Neutrophil (primary cell): ENCODE results near the gene ABHD17A.

Experiments used
- H3K27ac ChIP-seq: fragments of 200-600 bp; sonication (generic); 2 replicates; pipeline ENCODE4 v1.5.1; 2016; ENCODE audit warnings: mild to moderate bottlenecking, moderate library complexity
- H3K27me3 ChIP-seq: fragments of 200-600 bp; sonication (generic); 2 replicates; pipeline ENCODE4 v1.6.0; 2016; ENCODE audit warnings: mild to moderate bottlenecking
- H3K36me3 ChIP-seq: fragments of 200-600 bp; sonication (generic); 2 replicates; pipeline ENCODE4 v1.5.1; 2017
- H3K4me1 ChIP-seq, 2 experiments: fragments of 200-600 bp in 1 of 2; sonication (generic) in 1 of 2; 1 replicate in 1 of 2; 2 replicates in 1 of 2; pipeline versions ENCODE4 v1.5.1 to v1.6.1; 2013 to 2016; ENCODE audit warnings: low read depth in 1 of 2, low read length in 1 of 2, mild to moderate bottlenecking in 1 of 2, moderate library complexity in 1 of 2; ENCODE audit not compliant: control insufficient read depth in 1 of 2, insufficient read depth in 1 of 2
- H3K4me3 ChIP-seq, 2 experiments: fragments of 200-600 bp in 1 of 2; sonication (generic) in 1 of 2; 1 replicate in 1 of 2; 2 replicates in 1 of 2; pipeline ENCODE4 v1.5.1; 2013 to 2016; ENCODE audit warnings: low read depth in 1 of 2, low read length in 1 of 2, mild to moderate bottlenecking in 1 of 2, moderate library complexity in 1 of 2
- H3K9me3 ChIP-seq: fragments of 200-600 bp; sonication (generic); 2 replicates; pipeline ENCODE4 v1.5.1; 2016
- TF ChIP-seq, protein P1 (sequence below): fragments of 200-600 bp; sonication (generic); IDR thresholded peaks from 2 replicates; pipeline ENCODE4 v1.5.1; 2016; ENCODE audit warnings: antibody characterized with exemption

Gene ABHD17A

DNA sequence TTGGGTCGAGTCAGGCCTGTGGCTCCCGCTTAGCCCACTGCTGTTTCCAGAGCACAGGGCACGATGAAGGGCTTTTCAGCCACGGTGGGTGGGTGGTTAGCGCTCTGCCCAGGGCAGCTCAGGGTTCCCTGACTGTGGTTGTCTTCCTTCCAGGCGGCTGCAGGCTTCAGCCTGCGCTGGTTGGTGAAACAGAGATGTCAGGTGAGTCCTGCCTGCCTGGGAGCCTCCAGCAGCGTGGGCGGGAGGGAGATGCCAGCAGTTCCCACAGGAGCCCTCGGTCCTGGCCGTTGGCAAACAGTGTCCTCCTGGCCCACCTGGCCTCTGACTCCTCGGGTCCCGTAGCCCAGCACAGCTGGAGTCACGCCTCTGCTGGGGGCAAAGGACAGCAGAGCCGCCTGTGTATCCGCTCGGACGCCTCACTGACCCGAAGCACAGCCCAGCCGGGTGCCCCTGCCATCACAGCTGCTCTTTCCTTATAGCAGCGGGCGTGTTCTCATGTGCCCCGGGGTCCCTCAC lies 29.6 kb upstream of the ABHD17A start:
- Histone ChIP-seq H3K27me3 (peaks cover 2% of the 10 kb centered on the region), H3K4me1 (no peaks in the 10 kb centered on the region), H3K9me3 (no peaks in the 10 kb centered on the region), H3K27ac (no peak overlapping the region), H3K36me3 (peaks cover 14% of the 10 kb centered on the region), H3K4me3 (no peak overlapping the region)
- TF ChIP-seq, protein P1, sequence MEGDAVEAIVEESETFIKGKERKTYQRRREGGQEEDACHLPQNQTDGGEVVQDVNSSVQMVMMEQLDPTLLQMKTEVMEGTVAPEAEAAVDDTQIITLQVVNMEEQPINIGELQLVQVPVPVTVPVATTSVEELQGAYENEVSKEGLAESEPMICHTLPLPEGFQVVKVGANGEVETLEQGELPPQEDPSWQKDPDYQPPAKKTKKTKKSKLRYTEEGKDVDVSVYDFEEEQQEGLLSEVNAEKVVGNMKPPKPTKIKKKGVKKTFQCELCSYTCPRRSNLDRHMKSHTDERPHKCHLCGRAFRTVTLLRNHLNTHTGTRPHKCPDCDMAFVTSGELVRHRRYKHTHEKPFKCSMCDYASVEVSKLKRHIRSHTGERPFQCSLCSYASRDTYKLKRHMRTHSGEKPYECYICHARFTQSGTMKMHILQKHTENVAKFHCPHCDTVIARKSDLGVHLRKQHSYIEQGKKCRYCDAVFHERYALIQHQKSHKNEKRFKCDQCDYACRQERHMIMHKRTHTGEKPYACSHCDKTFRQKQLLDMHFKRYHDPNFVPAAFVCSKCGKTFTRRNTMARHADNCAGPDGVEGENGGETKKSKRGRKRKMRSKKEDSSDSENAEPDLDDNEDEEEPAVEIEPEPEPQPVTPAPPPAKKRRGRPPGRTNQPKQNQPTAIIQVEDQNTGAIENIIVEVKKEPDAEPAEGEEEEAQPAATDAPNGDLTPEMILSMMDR: no peak

DNA sequence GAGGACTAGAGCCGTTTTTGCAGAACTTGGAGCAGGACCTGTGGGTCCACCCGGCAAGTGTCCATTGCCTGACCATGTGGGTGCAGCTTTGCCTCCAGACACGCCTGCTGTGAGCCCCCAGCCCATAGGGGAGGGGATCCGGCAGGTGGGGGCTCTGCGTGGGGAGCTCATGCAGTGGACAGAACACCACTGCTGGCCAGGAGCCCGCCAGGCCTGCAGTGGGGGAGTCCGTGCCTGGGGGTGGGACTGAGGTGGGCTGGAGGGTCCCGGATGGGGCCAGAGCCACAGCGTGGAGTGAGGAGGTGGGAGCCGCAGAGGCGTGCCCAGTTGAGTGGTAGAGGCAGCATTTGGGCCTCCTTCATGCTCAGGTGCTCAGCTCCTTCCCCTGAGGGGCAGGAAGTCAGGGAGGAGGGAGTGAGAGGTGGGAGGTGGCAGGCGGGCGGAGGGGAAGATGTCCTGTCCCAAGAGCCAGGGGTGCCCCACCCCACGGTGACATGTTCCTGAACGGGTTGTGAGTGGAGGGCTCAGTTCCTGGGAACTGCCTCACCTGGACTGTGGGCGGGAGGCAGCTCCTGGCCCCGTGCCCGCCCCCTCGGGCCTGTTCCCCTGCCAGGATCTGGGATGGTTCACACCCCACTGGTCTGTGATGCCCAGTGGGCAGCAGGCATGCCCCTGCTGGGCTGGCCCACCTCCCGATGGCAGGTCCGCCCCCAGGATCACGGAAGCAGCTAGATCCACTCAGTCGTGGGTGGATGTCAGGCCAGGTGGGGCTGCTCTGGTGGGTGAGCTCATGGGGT lies 28.7 kb upstream of the ABHD17A start:
- Histone ChIP-seq H3K27ac (no peak overlapping the region), H3K4me1 (no peaks in the 10 kb centered on the region), H3K27me3 (peaks cover 8% of the 10 kb centered on the region), H3K4me3 (no peak overlapping the region), H3K9me3 (no peaks in the 10 kb centered on the region), H3K36me3 (peaks cover 12% of the 10 kb centered on the region)
- TF ChIP-seq, protein P1: no peak

DNA sequence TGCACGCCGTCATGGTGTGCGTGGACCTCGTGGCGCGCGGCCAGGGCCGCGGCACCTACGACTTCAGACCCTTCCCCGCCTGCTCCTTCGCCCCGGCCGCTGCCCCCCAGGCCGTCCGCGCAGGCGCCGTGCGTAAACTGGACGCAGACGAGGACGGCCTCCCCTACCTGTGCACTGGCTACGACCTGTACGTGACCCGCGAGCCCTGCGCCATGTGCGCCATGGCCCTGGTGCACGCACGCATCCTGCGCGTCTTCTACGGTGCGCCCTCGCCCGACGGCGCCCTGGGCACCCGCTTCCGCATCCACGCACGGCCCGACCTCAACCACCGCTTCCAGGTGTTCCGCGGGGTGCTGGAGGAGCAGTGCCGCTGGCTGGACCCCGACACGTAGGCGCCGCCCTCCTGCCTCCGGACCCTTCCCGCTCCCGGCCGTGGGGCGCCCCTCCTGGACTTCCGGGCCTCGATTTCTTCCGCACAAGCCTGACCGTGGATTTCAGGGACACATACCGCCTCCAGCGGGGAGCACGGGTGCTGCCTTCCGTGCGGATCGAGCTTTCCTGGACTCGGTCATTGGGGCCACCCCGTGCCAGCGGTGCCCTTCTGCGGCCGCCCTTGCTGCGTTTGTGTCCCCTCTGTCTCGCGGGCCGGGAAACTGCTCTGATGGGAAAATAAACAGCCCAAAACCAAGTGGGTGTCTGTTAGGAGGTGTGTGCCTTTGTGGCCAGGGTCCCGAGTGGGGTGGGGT lies 27.6 kb upstream of the ABHD17A start:
- Histone ChIP-seq H3K9me3 (no peaks in the 10 kb centered on the region), H3K4me3 (no peak overlapping the region), H3K27ac (no peak overlapping the region), H3K27me3 (peaks cover 8% of the 10 kb centered on the region), H3K4me1 (no peaks in the 10 kb centered on the region), H3K36me3 (peaks cover 5% of the 10 kb centered on the region)
- TF ChIP-seq, protein P1: no peak

DNA sequence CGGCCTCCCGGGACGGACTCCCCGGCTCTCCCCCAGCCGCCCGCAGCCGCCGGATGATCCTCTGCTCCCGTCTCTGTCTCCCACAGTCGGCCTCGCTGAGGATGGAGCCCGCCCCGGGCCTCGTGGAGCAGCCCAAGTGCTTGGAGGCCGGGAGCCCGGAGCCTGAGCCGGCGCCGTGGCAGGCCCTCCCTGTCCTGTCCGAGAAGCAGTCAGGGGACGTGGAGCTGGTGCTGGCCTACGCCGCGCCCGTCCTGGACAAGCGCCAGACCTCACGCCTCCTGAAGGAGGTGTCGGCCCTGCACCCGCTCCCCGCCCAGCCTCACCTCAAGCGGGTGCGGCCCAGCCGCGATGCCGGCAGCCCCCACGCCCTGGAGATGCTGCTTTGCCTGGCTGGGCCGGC lies 26.7 kb upstream of the ABHD17A start:
- H3K36me3 ChIP-seq: peaks cover 5% of the 10 kb centered on the region
- no peaks in the 10 kb centered on the region for H3K4me1 ChIP-seq
- H3K27me3 ChIP-seq: peaks cover 8% of the 10 kb centered on the region
- TF ChIP-seq, protein P1: no peak
- no peak overlapping the region for H3K4me3 ChIP-seq
- H3K27ac ChIP-seq: no peak overlapping the region
- no peaks in the 10 kb centered on the region for H3K9me3 ChIP-seq

DNA sequence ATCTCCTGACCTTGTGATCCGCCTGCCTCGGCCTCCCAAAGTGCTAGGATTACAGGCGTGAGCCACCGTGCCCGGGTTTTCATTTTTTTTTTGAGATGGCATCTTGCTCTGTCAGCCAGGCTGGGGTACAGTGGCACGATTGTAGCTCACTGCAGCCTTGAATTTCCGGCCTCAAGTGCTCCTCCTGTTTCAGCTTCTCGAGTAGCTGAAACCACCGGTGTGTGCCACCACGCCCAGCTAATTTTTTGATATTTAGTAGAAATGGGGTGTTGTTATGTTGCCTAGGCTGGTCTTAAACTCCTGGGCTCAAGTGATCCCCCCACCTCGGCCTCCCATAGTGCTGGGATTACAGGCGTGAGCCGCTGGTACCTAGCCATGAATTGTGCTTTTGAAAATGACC lies 25.8 kb upstream of the ABHD17A start:
- H3K4me1 ChIP-seq: no peaks in the 10 kb centered on the region
- no peak overlapping the region for H3K27ac ChIP-seq
- TF ChIP-seq, protein P1: no peak
- H3K27me3 ChIP-seq: peaks cover 8% of the 10 kb centered on the region
- H3K9me3 ChIP-seq: no peaks in the 10 kb centered on the region
- peaks cover 5% of the 10 kb centered on the region for H3K36me3 ChIP-seq
- no peak overlapping the region for H3K4me3 ChIP-seq
